Endothelial cell of umbilical vein (primary cell): Measurements from ENCODE around the gene TM9SF4.

Source experiments
- CTCF ChIP-seq, 2 donors: IDR thresholded peaks; 1 replicate in 1 of 2; 2 replicates in 1 of 2; pipeline ENCODE4 v1.5.1; 2011; ENCODE audit warnings: low read length in 2 of 2, mild to moderate bottlenecking in 2 of 2, moderate library complexity in 2 of 2, control low read depth in 1 of 2, inconsistent platforms in 1 of 2, low read depth in 1 of 2; ENCODE audit not compliant: insufficient read depth in 1 of 2; ENCODE audit errors: extremely low read depth in 1 of 2
- EZH2 ChIP-seq: IDR thresholded peaks from 2 replicates; pipeline ENCODE4 v1.6.1; 2012; ENCODE audit warnings: borderline replicate concordance, low read depth, mild to moderate bottlenecking, moderate library complexity, low read length, inconsistent platforms; ENCODE audit not compliant: severe bottlenecking
- FOS ChIP-seq: IDR thresholded peaks from 2 replicates; pipeline ENCODE4 v1.6.1; 2011; ENCODE audit warnings: mild to moderate bottlenecking, low read length, moderate library complexity, borderline replicate concordance; ENCODE audit not compliant: insufficient read depth
- GATA2 ChIP-seq: IDR thresholded peaks from 2 replicates; pipeline ENCODE4 v1.7.0; 2011; ENCODE audit warnings: low read depth, mild to moderate bottlenecking, moderate library complexity, mixed read lengths, low read length; ENCODE audit not compliant: insufficient read length, insufficient read depth
- JUN ChIP-seq: IDR thresholded peaks from 2 replicates; pipeline ENCODE4 v1.6.1; 2011; ENCODE audit warnings: borderline replicate concordance, low read depth; ENCODE audit not compliant: insufficient read length, insufficient read depth
- MAX ChIP-seq: IDR thresholded peaks from 2 replicates; pipeline ENCODE4 v1.6.1; 2011; ENCODE audit not compliant: insufficient read depth, insufficient read length
- POLR2A ChIP-seq: IDR thresholded peaks from 2 replicates; pipeline ENCODE4 v1.6.1; 2012; ENCODE audit warnings: low read depth, mild to moderate bottlenecking, control low read depth, low read length
- POLR2AphosphoS5 ChIP-seq: IDR thresholded peaks from 2 replicates; pipeline ENCODE4 v1.6.1; 2012; ENCODE audit warnings: low read depth, mild to moderate bottlenecking, control low read depth, low read length, moderate library complexity; ENCODE audit not compliant: insufficient read depth

GRCh38 chr20:32111753-32112152 lies 2.2 kb downstream of the TM9SF4 start:
- TF ChIP-seq CTCF (IDR thresholded peaks at IDR 0.05; ENCODE audit: extremely low read depth in 1 of 2, insufficient read depth in 1 of 2, low read depth in 1 of 2, low read length in 2 of 2), result no peak
- TF ChIP-seq POLR2A, result no peak
- no peak for TF ChIP-seq EZH2
- TF ChIP-seq GATA2, result no peak
- TF ChIP-seq MAX, result no peak
- TF ChIP-seq POLR2AphosphoS5, result no peak
- TF ChIP-seq FOS, result no peak
- no peak for TF ChIP-seq JUN
